ENCODE measurements around the gene FMN2. TPM values are rescaled to one million over a fixed set of nuclear protein-coding genes. Genes with fewer than 3 reads are reported as not detected.

FMN2 gene
- polyA plus RNA-seq, 2 of the 4 experiments (the other 2 are of a cell fraction) = 2.8 to 4.2 TPM

DNA sequence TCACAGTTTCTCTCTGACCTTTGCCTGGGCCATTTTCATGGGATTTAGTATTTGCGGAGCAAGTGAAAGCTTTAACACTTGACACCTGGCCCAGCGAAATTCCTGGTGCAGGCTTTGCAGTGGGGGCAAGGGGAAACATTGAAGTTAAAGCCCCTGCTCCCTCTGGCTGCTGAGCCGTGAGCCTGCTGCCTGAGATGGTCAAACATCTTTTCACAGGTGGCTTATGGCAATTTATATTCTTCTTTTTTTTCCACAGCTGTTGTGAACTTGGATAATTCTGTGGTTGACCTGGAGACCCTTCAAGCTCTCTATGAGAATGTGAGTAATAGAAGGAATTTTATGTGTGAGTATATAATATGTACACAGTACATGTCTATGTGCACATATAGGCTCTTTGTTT is 202.9 kb downstream of the FMN2 start:
- ChIA-PET POLR2A (no interaction called here), CTCF (no interaction called here)
- TF ChIP-seq RCOR1 (IDR thresholded peaks at IDR 0.05; ENCODE audit: low read depth, low read length) = no peak
- TF ChIP-seq ZFP36 (IDR thresholded peaks at IDR 0.05; ENCODE audit: borderline replicate concordance, partially characterized antibody) = no peak
- TF ChIP-seq CBX8 (IDR thresholded peaks at IDR 0.05) = no peak
- TF ChIP-seq GATA3 (IDR thresholded peaks at IDR 0.05; ENCODE audit: borderline replicate concordance) = no peak
- TF ChIP-seq, protein P1, sequence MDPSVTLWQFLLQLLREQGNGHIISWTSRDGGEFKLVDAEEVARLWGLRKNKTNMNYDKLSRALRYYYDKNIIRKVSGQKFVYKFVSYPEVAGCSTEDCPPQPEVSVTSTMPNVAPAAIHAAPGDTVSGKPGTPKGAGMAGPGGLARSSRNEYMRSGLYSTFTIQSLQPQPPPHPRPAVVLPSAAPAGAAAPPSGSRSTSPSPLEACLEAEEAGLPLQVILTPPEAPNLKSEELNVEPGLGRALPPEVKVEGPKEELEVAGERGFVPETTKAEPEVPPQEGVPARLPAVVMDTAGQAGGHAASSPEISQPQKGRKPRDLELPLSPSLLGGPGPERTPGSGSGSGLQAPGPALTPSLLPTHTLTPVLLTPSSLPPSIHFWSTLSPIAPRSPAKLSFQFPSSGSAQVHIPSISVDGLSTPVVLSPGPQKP (IDR thresholded peaks at IDR 0.05; ENCODE audit: low read depth, low read length) = no peak
- TF ChIP-seq, protein P2, sequence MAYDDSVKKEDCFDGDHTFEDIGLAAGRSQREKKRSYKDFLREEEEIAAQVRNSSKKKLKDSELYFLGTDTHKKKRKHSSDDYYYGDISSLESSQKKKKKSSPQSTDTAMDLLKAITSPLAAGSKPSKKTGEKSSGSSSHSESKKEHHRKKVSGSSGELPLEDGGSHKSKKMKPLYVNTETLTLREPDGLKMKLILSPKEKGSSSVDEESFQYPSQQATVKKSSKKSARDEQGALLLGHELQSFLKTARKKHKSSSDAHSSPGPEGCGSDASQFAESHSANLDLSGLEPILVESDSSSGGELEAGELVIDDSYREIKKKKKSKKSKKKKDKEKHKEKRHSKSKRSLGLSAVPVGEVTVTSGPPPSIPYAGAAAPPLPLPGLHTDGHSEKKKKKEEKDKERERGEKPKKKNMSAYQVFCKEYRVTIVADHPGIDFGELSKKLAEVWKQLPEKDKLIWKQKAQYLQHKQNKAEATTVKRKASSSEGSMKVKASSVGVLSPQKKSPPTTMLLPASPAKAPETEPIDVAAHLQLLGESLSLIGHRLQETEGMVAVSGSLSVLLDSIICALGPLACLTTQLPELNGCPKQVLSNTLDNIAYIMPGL (CRISPR knock-in tag; IDR thresholded peaks at IDR 0.05; ENCODE audit: borderline replicate concordance) = no peak
- Histone ChIP-seq H3K4me3 (no peak overlapping the region), H3K27ac (no peak overlapping the region), H3K4me1 (peaks cover 11% of the 10 kb centered on the region; the same call in 2 of the 3 replicates), H3K4me2 (no peak overlapping the region), H3K9me3 (no peaks in the 10 kb centered on the region)
- FAIRE-seq = no peak
- no peak for ATAC-seq
- 75% methylated on average over 3 of the region's 3 CpGs for WGBS (ENCODE audit: missing lambda C conversion rate)
- DNase-seq (ENCODE audit: low read depth in 1 of 2, low spot score in 1 of 2) = no peak

DNA sequence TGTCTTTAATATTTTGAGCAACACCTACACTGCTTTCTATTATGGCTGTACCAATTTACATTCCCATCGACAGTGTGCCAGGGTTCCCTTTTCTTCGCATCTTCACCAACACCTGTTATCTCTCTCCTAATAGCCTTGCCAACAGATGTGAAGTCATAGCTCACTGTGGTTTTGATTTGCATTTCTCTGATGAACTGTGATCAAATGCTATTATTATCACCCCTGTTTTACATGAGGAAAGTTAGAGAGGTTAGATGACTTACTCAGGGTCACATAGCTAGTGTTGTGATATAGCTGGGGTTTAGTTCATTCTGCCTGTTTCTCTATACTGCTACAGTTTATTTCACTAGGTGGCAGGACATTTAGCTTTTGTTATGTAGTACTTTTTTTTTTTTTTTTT is 204.1 kb downstream of the FMN2 start:
- Histone ChIP-seq H3K4me1 (peaks cover 11% of the 10 kb centered on the region; the same call in 2 of the 3 replicates), H3K27ac (no peak overlapping the region), H3K4me3 (no peak overlapping the region), H3K9me3 (no peaks in the 10 kb centered on the region), H3K4me2 (no peak overlapping the region)
- 87% methylated on average over 2 of the region's 2 CpGs for WGBS (ENCODE audit: missing lambda C conversion rate)
- no peak for FAIRE-seq
- DNase-seq (ENCODE audit: low read depth in 1 of 2, low spot score in 1 of 2) = no peak
- ChIA-PET POLR2A (no interaction called here), CTCF (interaction anchor here (0.6 kb wide), 1 partner anchor 77 kb away, joined by 3 read pairs; no protein-coding TSS in a partner anchor)
- peak in 1 of 2 experiments; percentile 29; a peak in 1 of 6 replicates for ATAC-seq
- no peak for TF ChIP-seq EHF (CRISPR knock-in tag; IDR thresholded peaks at IDR 0.05)

DNA sequence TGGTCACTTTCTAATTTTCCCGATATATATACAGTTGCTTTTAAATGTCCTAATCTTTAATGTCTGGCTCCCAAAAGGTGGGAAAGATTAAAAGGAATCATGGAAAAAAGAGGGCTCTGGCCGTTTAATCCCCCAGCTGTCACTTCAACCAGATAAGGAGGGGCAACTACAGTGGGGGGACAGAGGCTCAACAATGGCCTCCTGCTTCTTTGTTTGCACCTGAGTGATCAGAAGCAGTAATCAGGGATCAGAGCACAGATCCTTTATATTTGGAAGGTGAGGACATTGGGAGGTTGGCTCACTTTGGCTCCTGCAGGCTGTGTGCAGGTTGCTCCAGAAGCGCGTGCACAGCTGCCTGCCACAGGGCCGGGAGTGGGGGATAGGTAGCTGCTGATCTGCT is 212.8 kb downstream of the FMN2 start:
- no peak overlapping the region for H3K27ac ChIP-seq
- H3K4me1 ChIP-seq = peaks cover 10% of the 10 kb centered on the region
- DNase-seq (ENCODE audit: low read depth in 1 of 2, low spot score in 1 of 2) = no peak
- no peak for ATAC-seq
- CTCF ChIA-PET = interaction anchor here (0.7 kb wide), 1 partner anchor 303 kb away, joined by 4 read pairs; no protein-coding TSS in a partner anchor
- FAIRE-seq = no peak
- no peak overlapping the region for H3K4me2 ChIP-seq
- 88% methylated on average over 5 of the region's 5 CpGs for WGBS (ENCODE audit: missing lambda C conversion rate)
- no peak overlapping the region for H3K4me3 ChIP-seq
- POLR2A ChIA-PET = no interaction called here
- TF ChIP-seq, protein P3, sequence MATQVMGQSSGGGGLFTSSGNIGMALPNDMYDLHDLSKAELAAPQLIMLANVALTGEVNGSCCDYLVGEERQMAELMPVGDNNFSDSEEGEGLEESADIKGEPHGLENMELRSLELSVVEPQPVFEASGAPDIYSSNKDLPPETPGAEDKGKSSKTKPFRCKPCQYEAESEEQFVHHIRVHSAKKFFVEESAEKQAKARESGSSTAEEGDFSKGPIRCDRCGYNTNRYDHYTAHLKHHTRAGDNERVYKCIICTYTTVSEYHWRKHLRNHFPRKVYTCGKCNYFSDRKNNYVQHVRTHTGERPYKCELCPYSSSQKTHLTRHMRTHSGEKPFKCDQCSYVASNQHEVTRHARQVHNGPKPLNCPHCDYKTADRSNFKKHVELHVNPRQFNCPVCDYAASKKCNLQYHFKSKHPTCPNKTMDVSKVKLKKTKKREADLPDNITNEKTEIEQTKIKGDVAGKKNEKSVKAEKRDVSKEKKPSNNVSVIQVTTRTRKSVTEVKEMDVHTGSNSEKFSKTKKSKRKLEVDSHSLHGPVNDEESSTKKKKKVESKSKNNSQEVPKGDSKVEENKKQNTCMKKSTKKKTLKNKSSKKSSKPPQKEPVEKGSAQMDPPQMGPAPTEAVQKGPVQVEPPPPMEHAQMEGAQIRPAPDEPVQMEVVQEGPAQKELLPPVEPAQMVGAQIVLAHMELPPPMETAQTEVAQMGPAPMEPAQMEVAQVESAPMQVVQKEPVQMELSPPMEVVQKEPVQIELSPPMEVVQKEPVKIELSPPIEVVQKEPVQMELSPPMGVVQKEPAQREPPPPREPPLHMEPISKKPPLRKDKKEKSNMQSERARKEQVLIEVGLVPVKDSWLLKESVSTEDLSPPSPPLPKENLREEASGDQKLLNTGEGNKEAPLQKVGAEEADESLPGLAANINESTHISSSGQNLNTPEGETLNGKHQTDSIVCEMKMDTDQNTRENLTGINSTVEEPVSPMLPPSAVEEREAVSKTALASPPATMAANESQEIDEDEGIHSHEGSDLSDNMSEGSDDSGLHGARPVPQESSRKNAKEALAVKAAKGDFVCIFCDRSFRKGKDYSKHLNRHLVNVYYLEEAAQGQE (IDR thresholded peaks at IDR 0.05) = no peak
- TF ChIP-seq, protein P4, sequence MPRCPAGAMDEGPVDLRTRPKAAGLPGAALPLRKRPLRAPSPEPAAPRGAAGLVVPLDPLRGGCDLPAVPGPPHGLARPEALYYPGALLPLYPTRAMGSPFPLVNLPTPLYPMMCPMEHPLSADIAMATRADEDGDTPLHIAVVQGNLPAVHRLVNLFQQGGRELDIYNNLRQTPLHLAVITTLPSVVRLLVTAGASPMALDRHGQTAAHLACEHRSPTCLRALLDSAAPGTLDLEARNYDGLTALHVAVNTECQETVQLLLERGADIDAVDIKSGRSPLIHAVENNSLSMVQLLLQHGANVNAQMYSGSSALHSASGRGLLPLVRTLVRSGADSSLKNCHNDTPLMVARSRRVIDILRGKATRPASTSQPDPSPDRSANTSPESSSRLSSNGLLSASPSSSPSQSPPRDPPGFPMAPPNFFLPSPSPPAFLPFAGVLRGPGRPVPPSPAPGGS (IDR thresholded peaks at IDR 0.05) = no peak
- TF ChIP-seq, protein P5, sequence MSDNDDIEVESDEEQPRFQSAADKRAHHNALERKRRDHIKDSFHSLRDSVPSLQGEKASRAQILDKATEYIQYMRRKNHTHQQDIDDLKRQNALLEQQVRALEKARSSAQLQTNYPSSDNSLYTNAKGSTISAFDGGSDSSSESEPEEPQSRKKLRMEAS (IDR thresholded peaks at IDR 0.05) = no peak
- TF ChIP-seq ESRRA (IDR thresholded peaks at IDR 0.05; ENCODE audit: borderline replicate concordance, low read length) = no peak
- no peak for TF ChIP-seq CHD2 (IDR thresholded peaks at IDR 0.05; ENCODE audit: low read length, partially characterized antibody)
- no peak for TF ChIP-seq JUNB (IDR thresholded peaks at IDR 0.05)
- no peak for TF ChIP-seq SREBF2 (IDR thresholded peaks at IDR 0.05)
- TF ChIP-seq MYC (IDR thresholded peaks at IDR 0.05; ENCODE audit: borderline replicate concordance, low read length) = no peak
- TF ChIP-seq, protein P6, sequence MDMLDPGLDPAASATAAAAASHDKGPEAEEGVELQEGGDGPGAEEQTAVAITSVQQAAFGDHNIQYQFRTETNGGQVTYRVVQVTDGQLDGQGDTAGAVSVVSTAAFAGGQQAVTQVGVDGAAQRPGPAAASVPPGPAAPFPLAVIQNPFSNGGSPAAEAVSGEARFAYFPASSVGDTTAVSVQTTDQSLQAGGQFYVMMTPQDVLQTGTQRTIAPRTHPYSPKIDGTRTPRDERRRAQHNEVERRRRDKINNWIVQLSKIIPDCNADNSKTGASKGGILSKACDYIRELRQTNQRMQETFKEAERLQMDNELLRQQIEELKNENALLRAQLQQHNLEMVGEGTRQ (IDR thresholded peaks at IDR 0.05) = no peak
- TF ChIP-seq NPAS2 (CRISPR knock-in tag; IDR thresholded peaks at IDR 0.05; ENCODE audit: borderline replicate concordance) = no peak
- H3K9me3 ChIP-seq = peaks cover 10% of the 10 kb centered on the region
